Hematopoietic multipotent progenitor cell treated with erythropoietin and hydrocortisone succinate and interleukin-3 and kit ligand, for 4 days (in vitro differentiated cells): Measurements from ENCODE around the gene GGCX.
"Not testable (repeated sequence)": the region's sequence is repeated elsewhere in the genome, so short reads cannot be mapped to it uniquely, and the experiment has no call there.

Experiments
- DNase-seq: peaks from one replicate; pipeline ENCODE4 v3.0.0-alpha.2; 2015

GGCX gene

GRCh38 chr2:85564144-85564563, 2.9 kb upstream of the GGCX start:
- DNase-seq, result peak; percentile 40

GRCh38 chr2:85560812-85561279, 447 bp downstream of the GGCX start:
- no peak for DNase-seq

GRCh38 chr2:85560403-85560726, 928 bp downstream of the GGCX start:
- DNase-seq, result not testable (repeated sequence)

GRCh38 chr2:85558160-85558559, 3.1 kb downstream of the GGCX start:
- DNase-seq, result no peak

GRCh38 chr2:85557130-85557529, 4.2 kb downstream of the GGCX start:
- DNase-seq, result no peak

GRCh38 chr2:85554980-85555612, 6.2 kb downstream of the GGCX start:
- no peak for DNase-seq

GRCh38 chr2:85553184-85553583, 8.1 kb downstream of the GGCX start:
- no peak for DNase-seq

GRCh38 chr2:85551698-85552678, 9.3 kb downstream of the GGCX start:
- DNase-seq, result peak; percentile 92

- DNase-seq, result peak; percentile 70
These were observed 10.8 kb downstream of the GGCX start for GRCh38 chr2:85550486-85550885.

- no peak for DNase-seq
These were observed 11.5 kb downstream of the GGCX start for GRCh38 chr2:85549826-85550225.

- no peak for DNase-seq
These were observed 12.2 kb downstream of the GGCX start for GRCh38 chr2:85549095-85549494.

- no peak for DNase-seq
These were observed 12.7 kb downstream of the GGCX start for GRCh38 chr2:85548608-85548900.

GRCh38 chr2:85547859-85548607, 13.3 kb downstream of the GGCX start:
- DNase-seq, result no peak

- DNase-seq, result peak; percentile 42
These were observed 14.0 kb downstream of the GGCX start for GRCh38 chr2:85547089-85547858.

GRCh38 chr2:85545780-85546240, 15.5 kb downstream of the GGCX start:
- peak; percentile 46 for DNase-seq

GRCh38 chr2:85544915-85545779, 16.1 kb downstream of the GGCX start:
- DNase-seq, result not testable (repeated sequence)

- not testable (repeated sequence) for DNase-seq
These were observed 17.0 kb downstream of the GGCX start for GRCh38 chr2:85544254-85544691.

GRCh38 chr2:85542777-85543176, 18.5 kb downstream of the GGCX start:
- no peak for DNase-seq

- no peak for DNase-seq
These were observed 19.4 kb downstream of the GGCX start for GRCh38 chr2:85541753-85542457.

GRCh38 chr2:85541262-85541661, 20.0 kb downstream of the GGCX start:
- DNase-seq, result no peak

GRCh38 chr2:85540133-85540648, 21.1 kb downstream of the GGCX start:
- peak; percentile 66 for DNase-seq
